HG03520 (cell line): Measurements from ENCODE around the gene APBA3.

Experiments
- ATAC-seq: cut with Tn5 transposase; IDR thresholded peaks from one replicate; pipeline ENCODE4 v1.9.1; 2021; ENCODE audit warnings: mild to moderate bottlenecking, moderate library complexity; ENCODE audit not compliant: unreplicated experiment

The APBA3 gene

DNA sequence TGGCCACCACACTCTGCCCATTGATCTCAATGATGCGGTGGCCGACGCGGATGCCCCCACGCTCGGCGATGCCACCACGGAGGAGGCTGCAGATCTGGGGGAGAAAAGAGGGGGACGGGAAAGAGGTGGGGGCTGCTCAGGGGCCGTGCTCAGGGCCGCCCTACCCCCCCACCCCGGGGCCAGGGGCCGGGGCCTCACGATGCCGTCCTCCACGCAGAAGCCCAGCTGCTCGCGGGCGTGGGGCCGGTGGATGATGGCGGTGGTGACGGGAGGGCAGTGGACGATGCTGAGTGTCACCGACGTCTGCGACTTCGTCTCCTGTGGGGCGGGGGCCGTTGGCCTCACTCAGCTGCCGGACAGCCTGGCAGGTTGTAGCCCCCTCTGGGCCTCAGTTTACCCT, 10.3 kb downstream of the APBA3 start:
- no peak for ATAC-seq

GRCh38 chr19:3750211-3750610, 11.3 kb downstream of the APBA3 start:
- no peak for ATAC-seq

DNA sequence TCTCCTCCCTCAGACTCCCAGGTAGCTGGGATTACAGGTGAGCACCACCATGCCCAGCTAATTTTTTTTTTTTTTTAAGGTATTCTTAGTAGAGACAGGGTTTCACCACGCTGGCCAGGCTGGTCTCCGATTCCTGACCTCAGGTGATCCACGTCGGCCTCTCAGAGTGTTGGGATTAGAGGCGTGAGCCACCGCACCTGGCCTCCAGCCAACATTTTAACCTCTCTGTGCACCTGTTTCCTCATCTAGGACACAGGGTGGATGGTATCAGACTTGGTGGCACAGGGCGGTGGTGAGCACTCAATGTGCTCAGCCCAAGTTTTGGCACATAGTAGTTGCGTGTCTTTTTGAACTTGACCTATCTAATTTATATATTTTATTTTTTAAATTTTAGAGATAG, 12.5 kb downstream of the APBA3 start:
- no peak for ATAC-seq

DNA sequence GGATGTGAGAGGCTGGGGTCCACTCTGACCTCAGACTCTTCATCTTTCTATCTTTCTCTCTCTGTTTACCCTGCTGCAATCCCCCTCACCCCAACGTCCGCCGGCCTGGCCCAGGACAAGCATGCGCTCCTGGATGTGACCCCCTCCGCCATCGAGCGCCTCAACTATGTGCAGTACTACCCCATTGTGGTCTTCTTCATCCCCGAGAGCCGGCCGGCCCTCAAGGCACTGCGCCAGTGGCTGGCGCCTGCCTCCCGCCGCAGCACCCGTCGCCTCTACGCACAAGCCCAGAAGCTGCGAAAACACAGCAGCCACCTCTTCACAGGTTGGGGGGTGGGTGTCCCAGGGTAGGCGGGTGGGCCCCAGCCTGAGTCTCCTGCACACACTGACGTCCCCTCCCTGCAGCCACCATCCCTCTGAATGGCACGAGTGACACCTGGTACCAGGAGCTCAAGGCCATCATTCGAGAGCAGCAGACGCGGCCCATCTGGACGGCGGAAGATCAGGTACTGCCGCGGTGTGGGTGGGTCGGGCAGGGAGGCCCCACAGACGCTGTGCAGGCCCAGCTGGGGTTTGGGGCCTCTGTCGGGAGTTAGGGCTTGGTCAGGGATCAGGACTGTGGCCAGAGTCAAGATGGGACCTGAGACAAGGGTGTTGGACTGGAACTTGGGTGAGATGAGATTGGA, 15.0 kb downstream of the APBA3 start:
- ATAC-seq, result no peak

- ATAC-seq, result no peak
Measured at GRCh38 chr19:3745363-3746045, 16.0 kb downstream of the APBA3 start.

DNA sequence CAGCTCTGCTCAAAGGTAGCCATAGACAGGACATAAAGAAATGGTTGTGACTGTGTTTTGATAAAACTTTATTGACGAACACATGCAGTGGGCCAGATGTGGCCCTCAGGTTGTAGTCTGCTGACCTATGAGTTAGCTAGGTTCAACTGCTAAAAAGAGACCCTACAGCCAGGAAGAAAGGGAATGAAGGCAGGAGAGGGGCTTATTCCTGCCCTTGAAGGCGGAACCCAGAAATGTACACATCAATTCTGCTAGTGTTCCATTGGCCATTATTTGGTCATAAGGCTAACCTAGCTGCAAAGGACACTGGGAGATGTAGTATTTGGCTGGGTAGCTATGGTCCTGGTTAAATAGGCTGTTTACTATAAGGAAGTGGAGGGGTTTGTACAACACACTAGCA, 18.0 kb downstream of the APBA3 start:
- ATAC-seq, result no peak

DNA sequence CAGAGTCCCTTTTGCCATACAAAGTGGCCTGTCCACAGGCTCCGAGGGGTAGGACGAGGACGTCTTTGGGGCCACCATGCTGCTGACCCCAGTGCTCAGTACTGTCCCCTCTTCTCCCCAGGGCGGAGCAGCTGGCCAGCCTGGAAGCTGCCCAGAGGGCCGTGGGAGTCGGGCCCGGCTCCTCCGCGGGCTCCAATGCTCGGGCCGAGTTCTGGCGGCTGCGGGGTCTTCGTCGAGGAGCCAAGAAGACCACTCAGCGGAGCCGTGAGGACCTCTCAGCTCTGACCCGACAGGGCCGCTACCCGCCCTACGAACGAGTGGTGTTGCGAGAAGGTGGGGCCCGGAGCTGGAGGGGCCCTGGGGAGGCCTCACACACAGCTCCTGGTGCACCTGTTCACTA, 21.1 kb downstream of the APBA3 start:
- ATAC-seq, result no peak

DNA sequence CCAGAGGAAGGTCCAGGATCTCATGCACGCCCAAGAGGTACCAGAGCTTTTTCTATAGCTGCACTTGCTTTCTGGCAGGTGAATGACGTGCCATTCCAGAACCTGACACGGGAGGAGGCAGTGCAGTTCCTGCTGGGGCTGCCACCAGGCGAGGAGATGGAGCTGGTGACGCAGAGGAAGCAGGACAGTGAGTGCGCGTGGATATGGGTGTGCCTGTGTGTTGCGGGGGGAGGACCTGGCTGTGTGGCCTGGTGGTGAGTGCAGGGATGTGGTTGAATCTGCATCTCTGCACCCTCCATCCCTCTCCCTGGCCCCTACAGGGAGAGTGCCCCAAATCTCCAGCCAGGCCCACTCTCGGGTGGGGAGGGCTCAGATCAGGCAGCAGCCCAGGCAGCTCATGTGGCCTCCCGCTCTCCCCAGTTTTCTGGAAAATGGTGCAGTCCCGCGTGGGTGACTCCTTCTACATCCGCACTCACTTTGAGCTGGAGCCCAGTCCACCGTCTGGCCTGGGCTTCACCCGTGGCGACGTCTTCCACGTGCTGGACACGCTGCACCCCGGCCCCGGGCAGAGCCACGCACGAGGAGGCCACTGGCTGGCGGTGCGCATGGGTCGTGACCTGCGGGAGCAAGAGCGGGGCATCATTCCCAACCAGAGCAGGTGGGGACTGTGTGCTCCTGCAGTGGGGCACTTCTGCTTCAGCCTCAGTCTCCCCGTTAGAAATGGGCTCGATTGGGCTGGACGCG, 22.8 kb downstream of the APBA3 start:
- no peak for ATAC-seq

GRCh38 chr19:3737487-3738205, 23.8 kb downstream of the APBA3 start:
- ATAC-seq, result no peak

- no peak for ATAC-seq
Measured at GRCh38 chr19:3736106-3736724, 25.3 kb downstream of the APBA3 start.

- ATAC-seq, result no peak
Measured at GRCh38 chr19:3734310-3734600, 27.2 kb downstream of the APBA3 start.

- ATAC-seq, result no peak
Measured at GRCh38 chr19:3733549-3734309, 27.8 kb downstream of the APBA3 start.

- no peak for ATAC-seq
Measured at GRCh38 chr19:3732108-3732507, 29.4 kb downstream of the APBA3 start.

GRCh38 chr19:3730457-3730958, 31.0 kb downstream of the APBA3 start:
- no peak for ATAC-seq

- no peak for ATAC-seq
Measured at GRCh38 chr19:3725640-3726310, 35.7 kb downstream of the APBA3 start.

- no peak for ATAC-seq
Measured at GRCh38 chr19:3725121-3725520, 36.4 kb downstream of the APBA3 start.

GRCh38 chr19:3723883-3724282, 37.6 kb downstream of the APBA3 start:
- ATAC-seq, result no peak

- ATAC-seq, result no peak
Measured at GRCh38 chr19:3723110-3723488, 38.4 kb downstream of the APBA3 start.

DNA sequence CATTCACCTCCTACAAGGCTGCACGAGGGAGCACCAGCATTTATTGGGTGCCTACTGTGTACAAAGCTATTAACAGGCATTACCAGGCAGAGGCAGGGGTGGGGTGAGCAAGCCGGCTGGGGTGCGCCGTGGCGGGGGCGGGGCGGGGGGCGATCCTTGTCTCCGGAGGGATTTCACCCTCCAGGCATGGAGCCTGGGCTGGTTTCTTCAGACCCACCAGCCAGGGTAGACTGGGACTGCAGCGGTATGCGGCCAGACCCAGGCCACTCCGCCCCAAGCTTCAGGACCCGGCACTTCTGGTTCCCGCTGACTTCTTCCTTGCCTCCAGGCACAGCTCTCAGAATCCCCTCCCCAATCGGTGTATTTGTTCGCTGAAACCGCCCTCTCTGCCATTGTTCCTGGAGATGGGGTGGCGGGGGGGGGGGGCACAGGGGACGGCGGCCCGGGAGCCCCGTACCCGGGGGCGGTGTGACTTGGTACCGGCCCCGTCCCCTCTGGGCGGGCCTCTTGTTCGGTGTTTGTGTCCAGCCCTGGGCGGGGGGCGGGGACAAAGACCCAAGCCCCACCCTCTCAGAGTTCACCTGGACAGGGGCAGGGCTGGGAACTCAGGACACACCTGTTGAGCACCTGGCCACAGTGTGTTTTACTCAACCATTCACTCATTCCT, 38.9 kb downstream of the APBA3 start:
- no peak for ATAC-seq
